Panc1 (cell line): ENCODE results near the gene CNTN1.

Experiments used
- TF ChIP-seq, protein P1 (sequence below): fragments of 450-650 bp; IDR thresholded peaks from 2 replicates; pipeline ENCODE4 v1.5.1; 2017; ENCODE audit warnings: mild to moderate bottlenecking
- TF ChIP-seq, protein P2 (sequence below), 2 experiments: IDR thresholded peaks; 2 replicates each; pipeline ENCODE4 v1.6.1; 2011 to 2012; ENCODE audit warnings: low read depth in 2 of 2, control low read depth in 1 of 2, low read length in 1 of 2, mild to moderate bottlenecking in 1 of 2, moderate library complexity in 1 of 2; ENCODE audit not compliant: insufficient read depth in 1 of 2

DNA sequence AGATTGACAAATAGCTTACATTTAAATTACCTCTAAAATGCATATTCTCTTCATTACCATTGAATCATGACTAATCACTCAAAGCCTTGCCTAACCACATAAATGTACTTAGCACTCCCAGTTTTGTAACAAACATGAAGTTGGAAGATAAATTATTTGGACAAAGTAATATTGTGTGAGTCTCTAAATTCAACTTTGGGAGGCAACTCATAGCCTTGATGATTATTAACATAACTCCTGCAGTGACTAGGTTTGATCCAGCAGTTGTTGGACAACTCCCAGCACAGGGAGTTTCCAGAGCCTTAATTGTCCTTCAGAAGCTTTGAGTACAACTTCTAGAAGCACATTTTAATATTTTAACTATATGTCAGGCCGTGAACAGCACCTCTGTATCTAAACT lies 342.4 kb downstream of the CNTN1 start:
- TF ChIP-seq, protein P1, sequence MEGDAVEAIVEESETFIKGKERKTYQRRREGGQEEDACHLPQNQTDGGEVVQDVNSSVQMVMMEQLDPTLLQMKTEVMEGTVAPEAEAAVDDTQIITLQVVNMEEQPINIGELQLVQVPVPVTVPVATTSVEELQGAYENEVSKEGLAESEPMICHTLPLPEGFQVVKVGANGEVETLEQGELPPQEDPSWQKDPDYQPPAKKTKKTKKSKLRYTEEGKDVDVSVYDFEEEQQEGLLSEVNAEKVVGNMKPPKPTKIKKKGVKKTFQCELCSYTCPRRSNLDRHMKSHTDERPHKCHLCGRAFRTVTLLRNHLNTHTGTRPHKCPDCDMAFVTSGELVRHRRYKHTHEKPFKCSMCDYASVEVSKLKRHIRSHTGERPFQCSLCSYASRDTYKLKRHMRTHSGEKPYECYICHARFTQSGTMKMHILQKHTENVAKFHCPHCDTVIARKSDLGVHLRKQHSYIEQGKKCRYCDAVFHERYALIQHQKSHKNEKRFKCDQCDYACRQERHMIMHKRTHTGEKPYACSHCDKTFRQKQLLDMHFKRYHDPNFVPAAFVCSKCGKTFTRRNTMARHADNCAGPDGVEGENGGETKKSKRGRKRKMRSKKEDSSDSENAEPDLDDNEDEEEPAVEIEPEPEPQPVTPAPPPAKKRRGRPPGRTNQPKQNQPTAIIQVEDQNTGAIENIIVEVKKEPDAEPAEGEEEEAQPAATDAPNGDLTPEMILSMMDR: no peak
- TF ChIP-seq, protein P2, sequence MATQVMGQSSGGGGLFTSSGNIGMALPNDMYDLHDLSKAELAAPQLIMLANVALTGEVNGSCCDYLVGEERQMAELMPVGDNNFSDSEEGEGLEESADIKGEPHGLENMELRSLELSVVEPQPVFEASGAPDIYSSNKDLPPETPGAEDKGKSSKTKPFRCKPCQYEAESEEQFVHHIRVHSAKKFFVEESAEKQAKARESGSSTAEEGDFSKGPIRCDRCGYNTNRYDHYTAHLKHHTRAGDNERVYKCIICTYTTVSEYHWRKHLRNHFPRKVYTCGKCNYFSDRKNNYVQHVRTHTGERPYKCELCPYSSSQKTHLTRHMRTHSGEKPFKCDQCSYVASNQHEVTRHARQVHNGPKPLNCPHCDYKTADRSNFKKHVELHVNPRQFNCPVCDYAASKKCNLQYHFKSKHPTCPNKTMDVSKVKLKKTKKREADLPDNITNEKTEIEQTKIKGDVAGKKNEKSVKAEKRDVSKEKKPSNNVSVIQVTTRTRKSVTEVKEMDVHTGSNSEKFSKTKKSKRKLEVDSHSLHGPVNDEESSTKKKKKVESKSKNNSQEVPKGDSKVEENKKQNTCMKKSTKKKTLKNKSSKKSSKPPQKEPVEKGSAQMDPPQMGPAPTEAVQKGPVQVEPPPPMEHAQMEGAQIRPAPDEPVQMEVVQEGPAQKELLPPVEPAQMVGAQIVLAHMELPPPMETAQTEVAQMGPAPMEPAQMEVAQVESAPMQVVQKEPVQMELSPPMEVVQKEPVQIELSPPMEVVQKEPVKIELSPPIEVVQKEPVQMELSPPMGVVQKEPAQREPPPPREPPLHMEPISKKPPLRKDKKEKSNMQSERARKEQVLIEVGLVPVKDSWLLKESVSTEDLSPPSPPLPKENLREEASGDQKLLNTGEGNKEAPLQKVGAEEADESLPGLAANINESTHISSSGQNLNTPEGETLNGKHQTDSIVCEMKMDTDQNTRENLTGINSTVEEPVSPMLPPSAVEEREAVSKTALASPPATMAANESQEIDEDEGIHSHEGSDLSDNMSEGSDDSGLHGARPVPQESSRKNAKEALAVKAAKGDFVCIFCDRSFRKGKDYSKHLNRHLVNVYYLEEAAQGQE (IDR thresholded peaks at IDR 0.05; ENCODE audit: insufficient read depth in 1 of 2, low read depth in 2 of 2, low read length in 1 of 2): no peak
